Kidney tubule cell (primary cell): ENCODE measurements around the gene AP1S2.
"Not testable (repeated sequence)": the region's sequence is repeated elsewhere in the genome, so short reads cannot be mapped to it uniquely, and the experiment has no call there.

Source experiments
- DNase-seq: peaks from one replicate; pipeline ENCODE4 v3.0.0-alpha.2; 2018; ENCODE audit warnings: low spot score

AP1S2 gene

GRCh38 chrX:15854712-15855567, at the start of gene AP1S2:
Gene AP1S2 (minus strand): TSS chrX:15854813. CDS start chrX:15852524, 2,289 bp downstream.
- peak; percentile 98 for DNase-seq

- DNase-seq = peak; percentile 41
Observed at GRCh38 chrX:15903186-15903681, 48.6 kb upstream of the AP1S2 start.

- no peak for DNase-seq
Observed at GRCh38 chrX:15895334-15895733, 40.7 kb upstream of the AP1S2 start.

- no peak for DNase-seq
Observed at GRCh38 chrX:15894724-15895123, 40.1 kb upstream of the AP1S2 start.

GRCh38 chrX:15890463-15890862, 35.9 kb upstream of the AP1S2 start:
- DNase-seq = no peak

- DNase-seq = no peak
Observed at GRCh38 chrX:15888062-15888461, 33.4 kb upstream of the AP1S2 start.

- no peak for DNase-seq
Observed at GRCh38 chrX:15883540-15883863, 28.9 kb upstream of the AP1S2 start.

- DNase-seq = peak; percentile 88
Observed at GRCh38 chrX:15882704-15883539, 28.3 kb upstream of the AP1S2 start.

- DNase-seq = peak; percentile 71
Observed at GRCh38 chrX:15881381-15881897, 26.8 kb upstream of the AP1S2 start.

GRCh38 chrX:15877914-15878313, 23.3 kb upstream of the AP1S2 start:
- DNase-seq = not testable (repeated sequence)

GRCh38 chrX:15877380-15877779, 22.8 kb upstream of the AP1S2 start:
- peak; percentile 68 for DNase-seq

GRCh38 chrX:15874672-15875071, 20.1 kb upstream of the AP1S2 start:
- DNase-seq = no peak

- no peak for DNase-seq
Observed at GRCh38 chrX:15873566-15873965, 19.0 kb upstream of the AP1S2 start.

- DNase-seq = no peak
Observed at GRCh38 chrX:15870310-15870709, 15.7 kb upstream of the AP1S2 start.

- DNase-seq = no peak
Observed at GRCh38 chrX:15869695-15870094, 15.1 kb upstream of the AP1S2 start.

GRCh38 chrX:15866147-15866546, 11.5 kb upstream of the AP1S2 start:
- no peak for DNase-seq

- DNase-seq = peak; percentile 78
Observed at GRCh38 chrX:15864629-15865028, 10.0 kb upstream of the AP1S2 start.

- DNase-seq = no peak
Observed at GRCh38 chrX:15864023-15864422, 9.4 kb upstream of the AP1S2 start.

GRCh38 chrX:15860921-15861320, 6.3 kb upstream of the AP1S2 start:
- no peak for DNase-seq

GRCh38 chrX:15858051-15858450, 3.4 kb upstream of the AP1S2 start:
- no peak for DNase-seq

- DNase-seq = no peak
Observed at GRCh38 chrX:15856636-15857035, 2.0 kb upstream of the AP1S2 start.

GRCh38 chrX:15856222-15856587, 1.6 kb upstream of the AP1S2 start:
- no peak for DNase-seq
